ENCODE measurements around the gene CHRNB1. TPM values are rescaled to one million over a fixed set of nuclear protein-coding genes. Genes with fewer than 3 reads are reported as not detected.

The CHRNB1 gene
- total and polyA plus RNA-seq, 2 of the 8 experiments (the other 6 are each of a cell fraction or from before 2014, with no cell fraction given): 14.1 to 28.2 TPM

DNA sequence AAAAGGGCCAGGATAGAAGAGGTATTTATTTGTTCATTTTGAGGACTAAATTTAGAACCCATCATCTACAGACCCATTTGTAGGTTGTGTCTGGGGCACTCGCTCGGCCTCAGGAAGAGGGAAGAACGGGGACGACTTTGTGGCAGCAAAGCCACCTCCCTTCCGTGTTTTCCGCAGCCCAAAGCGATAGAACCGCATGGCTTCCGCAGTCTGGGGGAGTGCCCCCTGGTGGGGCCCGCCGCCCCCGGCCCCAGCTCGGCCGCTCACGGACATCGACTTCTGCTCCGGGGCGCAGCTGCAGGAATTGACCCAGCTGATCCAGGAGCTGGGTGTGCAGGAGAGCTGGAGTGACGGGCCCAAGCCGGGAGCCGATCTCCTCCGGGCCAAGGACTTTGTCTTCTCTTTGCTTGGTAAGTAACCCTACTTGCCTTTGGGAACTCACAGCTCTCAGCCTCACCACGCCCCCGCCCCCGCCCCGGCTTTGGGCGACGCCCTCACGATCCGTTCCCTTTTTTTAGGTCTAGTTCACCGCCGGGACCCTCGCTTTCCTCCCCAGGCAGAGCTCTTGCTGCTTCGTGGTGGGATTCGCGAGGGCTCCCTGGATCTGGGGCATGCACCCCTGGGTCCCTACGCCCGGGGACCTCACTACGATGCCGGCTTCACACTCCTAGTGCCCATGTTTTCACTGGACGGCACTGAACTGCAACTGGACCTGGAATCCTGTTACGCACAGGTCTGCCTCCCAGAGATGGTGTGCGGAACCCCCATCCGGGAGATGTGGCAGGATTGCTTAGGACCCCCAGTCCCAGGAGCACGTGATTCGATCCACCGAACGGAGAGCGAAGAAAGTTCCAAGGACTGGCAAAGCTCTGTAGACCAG lies 8.9 kb upstream of the CHRNB1 start (continued):
- TF ChIP-seq CTCF (IDR thresholded peaks at IDR 0.05; ENCODE audit: control extremely low read depth in 1 of 3, insufficient read depth in 1 of 3, low read depth in 1 of 3, low read length in 3 of 3) (peak; percentile 4 to 20 (median 13); a peak in 2 of 4 replicates), SIN3A (conservative IDR thresholded peaks at IDR 0.05 in 1 of 2, IDR thresholded peaks at IDR 0.05 in 1 of 2; ENCODE audit: low read depth in 1 of 2, low read length in 2 of 2) (0 out of 4 replicates have a peak, but pooled peaks have one; percentile 10 to 36), PHF8 (conservative IDR thresholded peaks at IDR 0.05; ENCODE audit: low read depth, low read length) (0 out of 2 replicates have a peak, but pooled peaks have one; percentile 56), MAX (IDR thresholded peaks at IDR 0.05) (peak; percentile 13; the same call in 1 of the 2 replicates), YY1 (IDR thresholded peaks at IDR 0.05; ENCODE audit: low read depth, low read length) (0 out of 2 replicates have a peak, but pooled peaks have one; percentile 23), NRF1 (IDR thresholded peaks at IDR 0.05; ENCODE audit: low read depth, low read length) (no peak), SAP30 (IDR thresholded peaks at IDR 0.05; ENCODE audit: insufficient read depth, insufficient replicate concordance, low read length) (peak; percentile 79), HDAC6 (IDR thresholded peaks at IDR 0.05; ENCODE audit: low read depth, low read length) (no peak), FOSL1 (IDR thresholded peaks at IDR 0.05; ENCODE audit: insufficient read depth, low read depth, low read length) (no peak), EGR1 (IDR thresholded peaks at IDR 0.05; ENCODE audit: borderline replicate concordance, low read depth, low read length) (peak; percentile 39; the same call in 1 of the 2 replicates), POLR2AphosphoS5 (IDR thresholded peaks at IDR 0.05; ENCODE audit: low read depth, low read length) (peak; percentile 53), JUND (IDR thresholded peaks at IDR 0.05; ENCODE audit: low read length) (no peak), E2F6 (IDR thresholded peaks at IDR 0.05) (peak; percentile 38; the same call in 1 of the 2 replicates), HDAC2 (IDR thresholded peaks at IDR 0.05; ENCODE audit: borderline replicate concordance in 1 of 2, low read depth in 2 of 2, low read length in 2 of 2) (peak in 1 of 2 experiments; percentile 26; a peak in 1 of 4 replicates)
- TF ChIP-seq, protein P1, sequence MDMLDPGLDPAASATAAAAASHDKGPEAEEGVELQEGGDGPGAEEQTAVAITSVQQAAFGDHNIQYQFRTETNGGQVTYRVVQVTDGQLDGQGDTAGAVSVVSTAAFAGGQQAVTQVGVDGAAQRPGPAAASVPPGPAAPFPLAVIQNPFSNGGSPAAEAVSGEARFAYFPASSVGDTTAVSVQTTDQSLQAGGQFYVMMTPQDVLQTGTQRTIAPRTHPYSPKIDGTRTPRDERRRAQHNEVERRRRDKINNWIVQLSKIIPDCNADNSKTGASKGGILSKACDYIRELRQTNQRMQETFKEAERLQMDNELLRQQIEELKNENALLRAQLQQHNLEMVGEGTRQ (IDR thresholded peaks at IDR 0.05; ENCODE audit: low read length): 0 out of 2 replicates have a peak, but pooled peaks have one; percentile 5
